HEK293T (cell line): Measurements from ENCODE around the gene SNRNP200.

Experiments used
- CTCF ChIA-PET: fragments of 350-600 bp; formaldehyde crosslinking; extraction: SDS; loops from one replicate; lab custom pipeline; 2021; ENCODE audit warnings: antibody characterized with exemption, inconsistent platforms; lab: Yijun Ruan, JAX
- POLR2A ChIA-PET: fragments of 350-600 bp; formaldehyde crosslinking; extraction: SDS; loops from one replicate; lab custom pipeline; 2020; ENCODE audit warnings: antibody characterized with exemption, inconsistent platforms; lab: Yijun Ruan, JAX
- DNase-seq: peaks from one replicate; pipeline ENCODE4 v3.0.0; 2012; ENCODE audit warnings: mixed read lengths; ENCODE audit errors: extremely low spot score
- ARNT ChIP-seq: fragments of 450-650 bp; IDR thresholded peaks from 2 replicates; pipeline ENCODE4 v1.6.1; 2017; ENCODE audit warnings: mild to moderate bottlenecking
- BHLHE40 ChIP-seq: fragments of 450-650 bp; IDR thresholded peaks from 2 replicates; pipeline ENCODE4 v1.6.1; 2016; ENCODE audit warnings: mild to moderate bottlenecking, moderate library complexity, borderline replicate concordance
- CTBP1 ChIP-seq: fragments of 450-650 bp; IDR thresholded peaks from 2 replicates; pipeline ENCODE4 v1.6.1; 2016; ENCODE audit warnings: borderline replicate concordance
- ELF4 ChIP-seq: fragments of 450-650 bp; IDR thresholded peaks from 2 replicates; pipeline ENCODE4 v1.6.1; 2017; ENCODE audit warnings: antibody characterized with exemption
- FOXA1 ChIP-seq: fragments of 450-650 bp; IDR thresholded peaks from 2 replicates; pipeline ENCODE4 v1.6.1; 2016; ENCODE audit warnings: mild to moderate bottlenecking
- FOXK2 ChIP-seq: fragments of 450-650 bp; IDR thresholded peaks from 2 replicates; pipeline ENCODE4 v1.6.1; 2016; ENCODE audit warnings: mild to moderate bottlenecking
- FOXM1 ChIP-seq: fragments of 450-650 bp; IDR thresholded peaks from 2 replicates; pipeline ENCODE4 v1.6.1; 2017; ENCODE audit warnings: mild to moderate bottlenecking, borderline replicate concordance
- HDGF ChIP-seq: fragments of 450-650 bp; IDR thresholded peaks from 2 replicates; pipeline ENCODE4 v1.6.1; 2017; ENCODE audit warnings: antibody characterized with exemption, borderline replicate concordance
- L3MBTL2 ChIP-seq: fragments of 450-650 bp; conservative IDR thresholded peaks from 2 replicates; pipeline ENCODE4 v1.6.1; 2016; ENCODE audit warnings: mild to moderate bottlenecking
- LEF1 ChIP-seq: fragments of 450-650 bp; IDR thresholded peaks from 2 replicates; pipeline ENCODE4 v1.6.1; 2017; ENCODE audit warnings: mild to moderate bottlenecking, borderline replicate concordance
- NFRKB ChIP-seq: fragments of 450-650 bp; IDR thresholded peaks from 2 replicates; pipeline ENCODE4 v1.6.1; 2016; ENCODE audit warnings: mild to moderate bottlenecking, moderate library complexity
- PKNOX1 ChIP-seq: fragments of 450-650 bp; IDR thresholded peaks from 2 replicates; pipeline ENCODE4 v1.6.1; 2016
- SP1 ChIP-seq: fragments of 450-650 bp; IDR thresholded peaks from 2 replicates; pipeline ENCODE4 v1.6.1; 2017
- SUZ12 ChIP-seq: fragments of 450-650 bp; IDR thresholded peaks from 2 replicates; pipeline ENCODE4 v1.6.1; 2016; ENCODE audit warnings: mild to moderate bottlenecking
- TARDBP ChIP-seq: fragments of 450-650 bp; IDR thresholded peaks from 2 replicates; pipeline ENCODE4 v1.6.1; 2016
- ZNF384 ChIP-seq: fragments of 450-650 bp; IDR thresholded peaks from 2 replicates; pipeline ENCODE4 v1.6.1; 2016

The SNRNP200 gene

GRCh38 chr2:96340493-96341414 is 35.4 kb upstream of the SNRNP200 start:
- no peak for DNase-seq
- POLR2A ChIA-PET, result no interaction called here
- CTCF ChIA-PET, result no interaction called here
- no peak for TF ChIP-seq ZNF384
- TF ChIP-seq PKNOX1, result no peak
- TF ChIP-seq TARDBP, result no peak
- no peak for TF ChIP-seq ELF4
- TF ChIP-seq FOXK2, result no peak
- TF ChIP-seq SP1, result no peak
- no peak for TF ChIP-seq L3MBTL2
- no peak for TF ChIP-seq SUZ12
- TF ChIP-seq FOXM1, result no peak
- TF ChIP-seq NFRKB, result no peak
- no peak for TF ChIP-seq BHLHE40
- no peak for TF ChIP-seq ARNT
- TF ChIP-seq LEF1, result no peak
- TF ChIP-seq FOXA1, result no peak
- no peak for TF ChIP-seq HDGF
- no peak for TF ChIP-seq CTBP1

GRCh38 chr2:96336873-96337272 is 31.5 kb upstream of the SNRNP200 start:
- CTCF ChIA-PET, result interaction anchor here (1.6 kb wide), 1 partner anchor 9 kb away, joined by 5 read pairs; no protein-coding TSS in a partner anchor

GRCh38 chr2:96336104-96336775 is 30.9 kb upstream of the SNRNP200 start:
- CTCF ChIA-PET, result interaction anchor here (1.6 kb wide), 1 partner anchor 9 kb away, joined by 5 read pairs; no protein-coding TSS in a partner anchor
- POLR2A ChIA-PET, result interaction anchor here (0.8 to 7.8 kb wide), 23 partner anchors 9 to 424 kb away, joined by 3 to 86 read pairs (median 4); partner anchors contain the start of genes ITPRIPL1, SNRNP200 and STARD7
- TF ChIP-seq SP1 (no peak), HDGF (no peak), SUZ12 (no peak), TARDBP (no peak), CTBP1 (no peak), PKNOX1 (no peak), L3MBTL2 (0 out of 2 replicates have a peak, but pooled peaks have one; percentile 14), FOXM1 (no peak)
- no peak for DNase-seq

More at GRCh38 chr2:96336873-96337272, 31.5 kb upstream of the SNRNP200 start:
- TF ChIP-seq FOXK2, result no peak
- no peak for TF ChIP-seq PKNOX1
- no peak for TF ChIP-seq SP1
- no peak for TF ChIP-seq NFRKB
- no peak for TF ChIP-seq FOXA1
- no peak for TF ChIP-seq HDGF
- no peak for TF ChIP-seq ARNT
- no peak for TF ChIP-seq LEF1
- no peak for TF ChIP-seq CTBP1
- no peak for TF ChIP-seq FOXM1
- TF ChIP-seq SUZ12, result no peak
- no peak for TF ChIP-seq TARDBP
- no peak for TF ChIP-seq L3MBTL2
- no peak for TF ChIP-seq ELF4
- no peak for TF ChIP-seq ZNF384
- no peak for TF ChIP-seq BHLHE40
- POLR2A ChIA-PET, result interaction anchor here (0.8 to 7.8 kb wide), 10 partner anchors 9 to 217 kb away, joined by 3 to 86 read pairs (median 8); partner anchors contain the start of genes ITPRIPL1 and SNRNP200
- no peak for DNase-seq

- POLR2A ChIA-PET, result interaction anchor here (4.7 to 7.8 kb wide), 3 partner anchors 9 to 29 kb away, joined by 33 to 86 read pairs (median 76); partner anchors contain the start of genes ITPRIPL1 and SNRNP200
- DNase-seq, result no peak
- TF ChIP-seq HDGF, result no peak
- CTCF ChIA-PET, result no interaction called here
These were observed 28.4 kb upstream of the SNRNP200 start for GRCh38 chr2:96333708-96334107.

- ChIA-PET CTCF (no interaction called here), POLR2A (interaction anchor here (7.8 kb wide), 1 partner anchor 10 kb away, joined by 76 read pairs; no protein-coding TSS in a partner anchor)
- no peak for TF ChIP-seq CTBP1
- TF ChIP-seq TARDBP, result no peak
- no peak for TF ChIP-seq SUZ12
- no peak for TF ChIP-seq PKNOX1
- no peak for TF ChIP-seq BHLHE40
- TF ChIP-seq FOXK2, result no peak
- no peak for TF ChIP-seq LEF1
- no peak for TF ChIP-seq NFRKB
- TF ChIP-seq L3MBTL2, result no peak
- TF ChIP-seq ARNT, result no peak
- TF ChIP-seq FOXM1, result no peak
- TF ChIP-seq ZNF384, result no peak
- TF ChIP-seq SP1, result no peak
- no peak for TF ChIP-seq HDGF
- no peak for TF ChIP-seq ELF4
- TF ChIP-seq FOXA1, result no peak
- no peak for DNase-seq
These were observed 25.1 kb upstream of the SNRNP200 start for GRCh38 chr2:96330407-96330806.
